Measurements from ENCODE around the gene LY9.
"Not testable (repeated sequence)": the region's sequence is repeated elsewhere in the genome, so short reads cannot be mapped to it uniquely, and the experiment has no call there.

Gene LY9

GRCh38 chr1:160774886-160775719 lies 20.9 kb upstream of the LY9 start:
- DNase-seq (ENCODE audit: low spot score): no peak

GRCh38 chr1:160776178-160776577 lies 19.8 kb upstream of the LY9 start:
- no peak for DNase-seq (ENCODE audit: low spot score)

GRCh38 chr1:160777486-160778089 lies 18.4 kb upstream of the LY9 start:
- DNase-seq (ENCODE audit: low spot score): peak; percentile 51

- no peak for DNase-seq (ENCODE audit: low spot score)
These were observed 17.0 kb upstream of the LY9 start for GRCh38 chr1:160778976-160779375.

GRCh38 chr1:160779626-160780397 lies 16.2 kb upstream of the LY9 start:
- DNase-seq (ENCODE audit: low spot score): peak; percentile 60

- no peak for DNase-seq (ENCODE audit: low spot score)
These were observed 15.6 kb upstream of the LY9 start for GRCh38 chr1:160780398-160780755.

GRCh38 chr1:160781186-160781766 lies 14.7 kb upstream of the LY9 start:
- DNase-seq (ENCODE audit: low spot score): no peak

GRCh38 chr1:160781914-160782689 lies 13.9 kb upstream of the LY9 start:
- DNase-seq (ENCODE audit: low spot score): no peak

GRCh38 chr1:160782988-160783765 lies 12.8 kb upstream of the LY9 start:
- not testable (repeated sequence) for DNase-seq (ENCODE audit: low spot score)

- DNase-seq (ENCODE audit: low spot score): no peak
These were observed 6.8 kb upstream of the LY9 start for GRCh38 chr1:160789051-160789701.

- DNase-seq (ENCODE audit: low spot score): no peak
These were observed 6.0 kb upstream of the LY9 start for GRCh38 chr1:160789702-160790611.

GRCh38 chr1:160794376-160794775 lies 1.6 kb upstream of the LY9 start:
- no peak for DNase-seq (ENCODE audit: low spot score)

GRCh38 chr1:160797271-160797709 lies 1.3 kb downstream of the LY9 start:
- DNase-seq (ENCODE audit: low spot score): no peak

GRCh38 chr1:160797861-160798273 lies 1.9 kb downstream of the LY9 start:
- no peak for DNase-seq (ENCODE audit: low spot score)

GRCh38 chr1:160798439-160798838 lies 2.5 kb downstream of the LY9 start:
- no peak for DNase-seq (ENCODE audit: low spot score)

- DNase-seq (ENCODE audit: low spot score): no peak
These were observed 3.7 kb downstream of the LY9 start for GRCh38 chr1:160799641-160800040.

- DNase-seq (ENCODE audit: low spot score): no peak
These were observed 4.2 kb downstream of the LY9 start for GRCh38 chr1:160800142-160800541.

GRCh38 chr1:160800645-160801408 lies 4.9 kb downstream of the LY9 start:
- no peak for DNase-seq (ENCODE audit: low spot score)

Measured in HuH-7 (cell line).